Measurements from ENCODE around the gene ONECUT3.

ONECUT3 gene

GRCh38 chr19:1739960-1740629 lies 13.2 kb upstream of the ONECUT3 start:
- no peak for DNase-seq (ENCODE audit: low read depth)

DNA sequence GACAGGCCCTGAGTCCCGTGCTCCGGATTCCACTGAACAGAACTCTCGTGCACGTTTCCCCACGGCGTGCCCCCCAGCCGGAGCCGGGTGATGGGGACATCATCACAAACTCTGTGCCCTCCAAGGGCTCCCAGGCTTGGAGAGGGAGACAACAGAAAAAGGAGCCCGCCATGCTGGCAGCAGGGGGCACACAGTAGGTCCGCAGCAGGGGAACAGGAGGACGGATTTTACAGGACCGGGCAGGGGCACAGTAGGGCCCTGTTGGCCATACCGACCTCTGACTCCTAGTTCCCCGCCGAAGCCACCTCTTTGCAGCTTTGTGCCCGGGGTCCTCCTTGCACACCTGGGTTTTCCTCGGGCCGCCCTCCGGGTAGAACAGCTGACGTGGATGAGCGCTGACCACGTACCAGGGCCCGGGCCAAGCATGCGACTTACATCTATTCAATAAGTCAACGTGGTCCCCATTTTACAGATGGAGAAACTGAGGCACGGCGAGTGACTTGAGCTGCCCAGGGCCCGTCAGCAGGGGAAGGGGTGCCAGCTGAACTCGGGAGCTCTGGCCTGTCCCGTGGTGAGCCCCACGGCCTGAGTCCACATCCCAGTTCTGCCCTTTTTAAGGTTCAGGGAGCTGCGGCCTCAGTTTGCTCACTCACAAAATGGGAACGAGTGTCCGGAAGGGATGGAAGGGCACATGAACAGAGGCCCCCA lies 10.2 kb upstream of the ONECUT3 start:
- DNase-seq (ENCODE audit: low read depth): no peak

GRCh38 chr19:1744133-1744665 lies 9.1 kb upstream of the ONECUT3 start:
- DNase-seq (ENCODE audit: low read depth): no peak

DNA sequence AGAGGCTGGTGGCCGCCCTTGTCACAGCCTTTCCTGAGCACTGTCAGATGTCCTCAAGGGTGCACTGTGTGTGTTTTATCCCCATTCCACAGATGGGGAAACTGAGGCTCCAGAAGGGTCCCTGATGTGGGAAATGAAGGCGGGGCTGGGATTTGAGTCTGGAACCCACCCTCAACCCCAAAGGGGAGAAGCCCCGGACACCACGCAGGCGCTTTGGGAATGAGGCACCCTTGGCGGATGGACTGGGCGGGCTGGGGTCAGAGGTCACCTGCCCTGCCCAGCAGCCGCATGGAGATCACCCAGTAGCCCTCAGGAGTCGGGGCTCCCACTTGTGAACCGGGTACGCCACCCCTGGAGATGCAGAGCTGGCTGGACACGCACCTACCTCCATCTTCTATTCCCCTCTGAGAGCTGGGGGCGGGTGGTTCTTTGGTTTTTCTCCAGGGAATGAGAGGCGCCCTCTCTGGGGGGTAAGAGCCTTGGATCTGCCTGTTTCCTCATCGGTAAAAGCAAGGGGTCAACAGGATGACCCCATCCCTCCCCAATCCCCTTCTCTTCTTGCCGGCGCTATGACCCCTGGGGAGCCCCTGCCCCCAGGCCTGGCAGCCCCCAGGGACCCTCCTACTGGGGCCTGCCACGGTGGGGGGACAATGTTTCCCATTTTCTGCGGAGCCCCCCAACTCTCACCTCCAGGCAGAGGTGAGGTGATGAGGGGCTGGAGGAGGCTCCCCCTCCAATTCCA lies 8.3 kb upstream of the ONECUT3 start:
- no peak for DNase-seq (ENCODE audit: low read depth)

- DNase-seq (ENCODE audit: low read depth): no peak
These were observed 7.7 kb upstream of the ONECUT3 start for GRCh38 chr19:1745589-1746031.

DNA sequence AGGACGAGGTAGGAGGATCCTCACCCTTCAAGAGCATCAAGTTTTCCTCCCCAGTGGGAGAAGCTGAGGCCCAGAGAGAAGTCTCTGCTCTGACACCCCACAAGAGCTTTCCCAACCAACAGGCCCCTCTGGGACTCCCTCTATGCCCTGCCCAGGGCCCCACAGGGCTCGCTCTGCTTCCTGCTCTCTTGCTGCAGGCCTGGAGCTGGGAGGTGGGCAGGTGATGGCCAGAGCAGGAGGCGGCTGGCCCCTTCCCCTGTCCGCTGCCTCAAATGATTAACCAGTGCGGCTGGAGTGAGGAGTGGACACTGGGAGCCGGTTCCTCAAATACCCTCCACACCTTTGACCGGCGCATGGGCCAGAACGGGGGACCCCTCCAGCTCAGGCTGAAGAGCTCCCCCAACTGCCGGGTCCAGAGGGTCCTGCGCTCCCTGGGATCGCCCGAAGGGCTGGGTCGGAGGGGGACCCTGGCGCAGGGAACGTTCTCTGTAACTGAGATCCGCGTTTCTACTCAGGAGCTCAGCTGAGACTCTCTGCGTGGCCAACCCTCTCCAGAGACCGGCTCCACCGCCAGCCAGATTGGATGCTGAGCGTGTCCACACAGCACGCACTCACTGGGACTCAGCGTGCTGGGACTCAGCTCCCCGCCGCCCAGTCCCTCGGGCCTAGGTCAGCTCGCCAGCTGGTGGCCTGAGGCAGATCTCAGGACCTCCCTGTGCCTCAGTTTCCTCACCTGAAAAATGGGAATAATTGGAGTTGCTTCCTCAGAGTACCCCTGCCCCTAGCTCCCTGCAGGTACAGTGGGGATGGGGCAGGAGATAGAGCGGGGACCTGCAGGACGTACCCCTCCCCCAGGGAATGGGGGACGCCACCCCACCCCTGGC lies 6.7 kb upstream of the ONECUT3 start:
- DNase-seq (ENCODE audit: low read depth): no peak

DNA sequence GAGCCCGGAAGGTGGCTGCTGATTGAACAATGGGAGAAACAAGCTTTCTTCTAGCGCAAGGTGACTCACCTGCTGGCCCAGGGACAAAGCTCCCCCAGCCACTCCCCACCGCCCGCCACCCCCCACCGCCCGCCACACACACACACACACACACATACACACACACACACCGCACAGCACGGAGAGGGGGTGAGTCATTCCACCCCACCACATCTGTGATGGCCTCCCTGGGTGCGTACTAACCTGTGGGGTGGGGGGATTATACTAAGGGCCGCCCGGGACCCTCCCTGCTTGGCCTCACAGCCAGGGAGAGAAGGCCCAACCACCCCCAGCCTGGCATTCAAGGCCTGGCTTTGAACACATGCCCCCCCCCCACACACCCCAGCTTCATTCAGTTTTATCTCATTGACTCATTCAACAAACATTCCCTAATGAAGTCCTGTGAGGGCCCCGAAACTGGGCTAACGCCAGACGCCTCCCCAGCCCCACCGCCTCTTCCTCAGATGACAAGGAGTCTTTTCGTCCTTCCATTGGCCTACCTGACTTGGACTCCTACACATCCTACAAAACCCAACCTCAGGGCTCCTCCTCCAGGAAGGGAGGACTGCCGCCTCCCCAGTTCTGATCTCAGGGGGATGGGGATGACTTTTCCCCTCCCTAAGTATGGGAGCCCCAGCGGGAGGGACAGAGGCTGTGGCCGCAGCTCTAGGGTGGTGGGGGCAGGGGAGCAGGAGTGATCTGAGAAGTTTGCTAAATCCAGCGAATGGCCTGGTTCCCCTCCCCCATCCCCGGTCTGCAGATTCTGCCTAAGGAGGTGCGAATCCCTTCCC lies 5.8 kb upstream of the ONECUT3 start:
- no peak for DNase-seq (ENCODE audit: low read depth)

- no peak for DNase-seq (ENCODE audit: low read depth)
These were observed 5.0 kb upstream of the ONECUT3 start for GRCh38 chr19:1748115-1748872.

GRCh38 chr19:1748873-1749341 lies 4.4 kb upstream of the ONECUT3 start:
- DNase-seq (ENCODE audit: low read depth): no peak

GRCh38 chr19:1749373-1750342 lies 3.6 kb upstream of the ONECUT3 start:
- no peak for DNase-seq (ENCODE audit: low read depth)

GRCh38 chr19:1750343-1751021 lies 2.8 kb upstream of the ONECUT3 start:
- no peak for DNase-seq (ENCODE audit: low read depth)

- no peak for DNase-seq (ENCODE audit: low read depth)
These were observed 1.8 kb upstream of the ONECUT3 start for GRCh38 chr19:1751367-1752008.

DNA sequence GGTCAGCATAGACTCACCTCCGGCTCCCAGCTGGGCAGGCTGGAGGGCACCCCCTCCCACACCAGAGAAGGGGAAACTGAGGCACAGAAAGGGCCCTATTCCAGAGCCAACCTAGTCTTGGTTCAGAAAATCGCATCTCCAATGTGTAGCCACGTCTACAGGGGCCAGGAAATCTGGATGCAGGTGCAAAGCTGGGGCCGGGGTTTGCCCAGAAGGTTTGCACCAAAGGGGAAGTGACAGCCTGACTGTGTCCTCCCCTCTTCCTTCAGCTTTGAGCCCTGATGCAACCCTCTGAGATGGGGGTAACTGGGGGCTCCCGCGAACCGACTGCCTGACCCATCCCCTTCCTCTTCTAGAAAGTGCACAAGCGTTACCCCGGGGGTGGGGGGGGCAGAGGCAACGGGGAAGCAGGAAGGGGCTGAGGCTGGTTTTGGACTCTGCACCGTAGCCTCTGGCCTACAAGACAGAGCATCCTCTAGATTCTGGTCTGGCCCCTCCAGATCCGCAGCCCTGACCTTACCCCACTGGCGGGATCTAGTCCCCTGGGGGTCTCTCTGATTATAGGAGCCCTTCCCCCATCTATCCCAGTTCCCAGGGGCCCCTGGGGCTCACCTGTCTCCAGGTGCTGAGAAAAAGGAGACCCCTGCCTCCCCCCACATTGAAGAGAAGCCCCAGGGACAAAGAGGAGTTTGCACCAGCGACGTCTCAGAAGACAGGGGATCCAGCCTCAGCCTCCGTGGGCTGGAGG lies 1.1 kb upstream of the ONECUT3 start:
- no peak for DNase-seq (ENCODE audit: low read depth)

GRCh38 chr19:1754018-1754635 lies 821 bp downstream of the ONECUT3 start:
- no peak for DNase-seq (ENCODE audit: low read depth)

DNA sequence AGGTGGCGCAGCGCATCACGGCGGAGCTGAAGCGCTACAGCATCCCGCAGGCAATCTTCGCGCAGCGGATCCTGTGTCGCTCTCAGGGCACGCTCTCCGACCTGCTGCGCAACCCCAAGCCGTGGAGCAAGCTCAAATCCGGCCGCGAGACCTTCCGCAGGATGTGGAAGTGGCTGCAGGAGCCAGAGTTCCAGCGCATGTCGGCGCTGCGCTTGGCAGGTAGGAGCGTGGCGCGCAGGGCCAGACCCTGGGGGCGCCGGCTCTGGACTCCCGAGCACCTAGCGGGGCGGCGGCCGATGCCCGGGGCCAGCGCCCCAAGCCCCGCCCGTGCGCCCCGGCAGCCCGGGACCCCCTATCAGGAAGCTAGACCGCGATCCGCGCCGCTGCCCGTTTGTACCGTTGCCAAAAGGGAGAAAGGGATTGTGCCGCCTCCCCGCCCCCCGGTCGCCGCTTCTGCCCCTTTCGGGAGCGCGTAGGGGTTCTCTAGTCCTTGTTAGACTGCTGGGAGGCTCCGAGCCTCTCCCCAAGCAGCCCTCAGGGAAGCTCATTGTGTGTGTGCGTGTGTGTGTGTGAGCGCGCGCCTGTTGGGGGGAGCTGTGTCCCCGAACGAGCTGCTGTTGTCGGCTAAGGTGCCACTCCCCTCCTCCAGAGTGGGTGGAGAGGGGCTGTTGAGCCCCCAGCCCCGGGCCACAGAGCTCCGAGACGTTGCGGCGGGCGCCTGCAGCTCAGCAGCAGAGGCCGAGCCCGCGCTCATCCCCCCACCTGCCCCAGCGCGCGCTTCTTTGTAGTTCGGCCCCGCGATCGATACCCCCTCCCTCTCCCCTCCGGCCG lies 1.5 kb downstream of the ONECUT3 start:
- DNase-seq (ENCODE audit: low read depth): no peak

All from T-helper 22 cell (primary cell).